ENCODE measurements around the gene STX10.

The STX10 gene

GRCh38 chr19:13121551-13122274 is 28.5 kb downstream of the STX10 start:
- DNase-seq (ENCODE audit: extremely low read depth in 1 of 2, low read depth in 1 of 2) = no peak

DNA sequence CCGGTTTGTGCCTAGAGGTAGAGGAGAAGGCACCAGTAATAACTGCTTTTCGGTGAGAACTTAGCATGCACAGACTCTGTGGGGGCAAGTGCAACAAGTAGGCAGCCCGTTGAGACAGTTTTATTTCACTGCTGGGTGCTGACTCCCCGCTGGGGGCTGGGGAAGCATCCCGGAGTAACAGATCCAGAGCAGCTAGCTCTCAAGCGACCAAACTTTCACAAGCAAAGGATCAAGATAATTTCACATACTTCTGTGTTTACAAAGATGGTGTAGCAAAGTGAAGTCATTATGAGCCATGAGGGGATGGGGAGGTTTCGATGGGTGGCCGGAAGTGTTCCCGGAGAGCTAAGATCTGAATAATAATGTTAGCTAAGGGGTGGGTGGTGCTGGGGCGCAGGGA is 29.4 kb downstream of the STX10 start:
- no peak for DNase-seq (ENCODE audit: extremely low read depth in 1 of 2, low read depth in 1 of 2)

GRCh38 chr19:13120031-13120430 is 30.1 kb downstream of the STX10 start:
- DNase-seq (ENCODE audit: extremely low read depth in 1 of 2, low read depth in 1 of 2) = no peak

DNA sequence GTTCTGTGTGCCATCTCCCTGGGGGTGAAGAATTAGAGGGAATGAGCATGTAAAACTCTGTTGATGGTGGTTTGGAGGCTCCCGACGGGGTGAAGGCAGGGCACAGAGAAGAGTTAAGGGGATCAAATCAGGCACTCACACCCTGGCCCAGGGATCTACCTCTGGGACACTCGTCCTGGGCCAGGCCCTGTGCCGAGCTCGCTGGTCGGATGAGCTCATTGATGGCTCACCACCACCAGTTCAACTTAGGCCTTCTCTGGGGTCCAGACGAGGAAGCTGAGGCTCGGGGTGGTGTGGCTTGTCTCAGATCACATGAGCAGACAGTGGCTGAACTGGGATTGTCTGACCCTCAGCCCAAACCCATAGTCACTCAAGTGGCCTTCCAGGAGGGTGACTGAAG is 30.5 kb downstream of the STX10 start:
- DNase-seq (ENCODE audit: extremely low read depth in 1 of 2, low read depth in 1 of 2) = no peak

GRCh38 chr19:13118424-13119193 is 31.6 kb downstream of the STX10 start:
- DNase-seq (ENCODE audit: extremely low read depth in 1 of 2, low read depth in 1 of 2) = no peak

- peak; percentile 53 to 83 for DNase-seq (ENCODE audit: extremely low read depth in 1 of 2, low read depth in 1 of 2)
These were observed 32.3 kb downstream of the STX10 start, which contains the start of gene NACC1 for GRCh38 chr19:13117772-13118423. Gene NACC1, plus strand, starts transcription at chr19:13118264. Its CDS starts 16,944 bp downstream, at chr19:13135208.

DNA sequence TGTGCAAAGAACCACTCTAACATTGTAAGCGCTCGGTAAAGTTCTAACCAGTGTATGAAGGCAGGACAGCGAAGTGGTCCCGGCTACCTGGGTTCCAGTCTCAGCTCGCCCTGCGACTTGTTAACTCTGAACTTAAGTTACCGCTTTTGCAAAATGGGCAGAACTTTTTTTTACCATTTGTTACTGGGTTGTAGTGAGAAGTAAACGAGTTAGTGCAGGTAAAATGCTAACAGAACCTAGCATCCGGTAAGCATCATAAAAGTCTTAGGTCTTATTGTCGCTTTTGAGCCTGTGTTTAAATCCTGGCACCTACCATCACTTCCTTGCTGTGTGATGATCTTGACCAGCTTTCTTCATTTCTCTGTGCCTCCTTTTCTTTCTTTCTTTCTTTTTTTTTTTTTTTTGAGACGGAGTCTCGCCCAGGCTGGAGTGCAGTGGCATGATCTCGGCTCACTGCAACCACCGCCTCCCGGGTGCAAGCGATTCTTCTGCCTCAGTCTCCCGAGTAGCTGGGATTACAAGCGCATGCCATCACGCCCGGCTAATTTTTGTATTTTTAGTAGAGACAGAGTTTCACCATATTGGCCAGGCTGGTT is 32.9 kb downstream of the STX10 start:
- no peak for DNase-seq (ENCODE audit: extremely low read depth in 1 of 2, low read depth in 1 of 2)

DNA sequence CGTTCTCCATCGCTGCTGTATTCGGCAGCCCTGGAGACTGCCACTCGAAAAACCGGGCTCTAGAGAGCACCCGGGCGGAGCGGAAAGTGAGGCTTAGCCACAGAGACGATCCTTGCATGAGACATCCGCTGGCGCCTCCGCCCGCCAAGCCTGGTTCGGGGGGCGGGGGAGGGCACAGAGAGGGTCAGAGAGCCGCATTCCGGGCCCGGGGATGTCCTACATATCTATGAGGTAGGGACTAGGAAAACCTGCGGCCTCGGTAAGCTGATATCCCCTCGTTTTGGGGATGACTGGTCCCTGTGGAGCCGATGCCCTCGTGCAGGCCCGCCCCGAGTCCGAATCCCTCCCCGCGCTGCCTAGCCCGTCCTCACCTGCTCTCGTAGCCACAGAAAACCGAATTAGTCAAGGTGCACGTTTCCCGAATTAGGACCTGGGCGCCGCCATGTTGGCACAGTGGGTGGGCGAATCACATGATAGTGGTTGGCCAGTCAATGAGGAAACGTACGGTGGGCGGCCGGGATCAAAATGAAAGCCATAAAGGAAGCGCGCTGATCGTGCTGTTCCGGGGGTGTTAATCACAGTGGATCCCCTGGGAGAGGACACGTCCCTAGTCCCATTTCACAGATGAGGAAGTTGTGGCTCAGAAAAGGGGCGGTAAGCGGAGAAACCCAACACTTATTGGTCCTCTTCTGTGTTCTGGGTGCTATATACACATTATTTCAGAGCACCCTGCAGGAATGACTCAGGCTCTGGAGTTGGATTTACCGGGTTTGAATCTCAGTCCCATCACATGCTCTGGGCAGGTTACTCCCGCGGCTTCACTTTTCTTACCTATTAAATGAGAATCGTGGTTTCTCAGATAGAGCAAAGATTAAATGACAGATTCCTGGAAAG is 33.6 kb downstream of the STX10 start, which contains the start of gene TRMT1:
TRMT1 (minus strand) TSS at position 459 of the 894 bp plus-strand sequence; CDS start at position 118, 341 bp downstream.
- peak; percentile 63 to 80 for DNase-seq (ENCODE audit: extremely low read depth in 1 of 2, low read depth in 1 of 2)

DNA sequence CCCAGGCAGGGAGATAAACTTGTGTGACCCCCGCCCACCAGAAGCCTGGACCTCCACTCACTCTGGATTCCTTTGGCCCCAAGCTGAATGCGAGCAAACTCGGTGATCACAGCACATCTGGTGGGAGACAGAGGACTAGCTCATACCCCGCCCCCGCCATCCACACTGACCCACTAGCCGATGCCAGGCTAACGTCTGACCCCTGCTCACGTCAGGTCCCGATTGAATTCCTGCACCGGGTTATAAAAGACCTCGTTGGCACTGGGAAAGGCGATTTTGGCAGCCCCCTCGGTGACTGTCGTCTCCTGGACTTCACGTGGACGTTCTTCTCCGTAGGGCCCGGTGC is 34.3 kb downstream of the STX10 start:
- DNase-seq (ENCODE audit: extremely low read depth in 1 of 2, low read depth in 1 of 2) = no peak

- no peak for DNase-seq (ENCODE audit: extremely low read depth in 1 of 2, low read depth in 1 of 2)
These were observed 37.6 kb downstream of the STX10 start for GRCh38 chr19:13112555-13112954.

GRCh38 chr19:13110099-13110610 is 40.0 kb downstream of the STX10 start:
- no peak for DNase-seq (ENCODE audit: extremely low read depth in 1 of 2, low read depth in 1 of 2)

DNA sequence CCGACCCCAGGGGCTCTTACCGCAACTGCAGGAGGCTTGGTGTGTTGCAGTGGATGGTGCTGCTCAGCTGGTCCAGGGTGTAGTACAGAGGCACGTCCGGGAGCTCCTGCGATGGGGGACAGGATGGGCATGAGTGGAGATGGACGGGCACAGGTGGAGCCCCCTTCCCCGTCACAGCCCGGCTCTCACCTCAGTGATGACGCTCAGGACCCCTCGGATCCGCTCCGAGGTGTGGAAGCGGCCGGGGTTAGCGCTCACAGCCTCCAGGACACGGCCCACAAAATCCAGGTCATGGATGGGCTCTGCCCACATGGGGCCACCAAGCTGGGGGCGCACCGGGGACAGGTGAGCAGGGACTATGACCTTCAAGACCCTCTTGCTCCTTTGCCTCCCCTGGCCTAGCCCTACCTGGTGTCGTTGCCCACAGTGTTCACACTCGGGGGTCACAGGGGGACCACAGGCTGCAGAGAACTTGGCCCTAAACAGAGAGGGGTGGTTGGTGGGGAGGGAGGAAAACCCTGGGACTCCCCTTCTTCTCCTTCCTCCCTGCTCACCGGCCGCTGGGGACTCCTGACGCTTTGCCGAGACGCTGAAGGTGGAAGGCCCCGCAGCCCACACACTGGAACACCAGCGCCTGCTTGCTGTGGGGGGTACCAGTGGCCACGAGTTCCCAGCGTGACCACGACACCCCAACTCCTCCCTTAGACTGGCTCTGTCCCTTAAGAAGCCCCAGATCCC is 40.6 kb downstream of the STX10 start:
- no peak for DNase-seq (ENCODE audit: extremely low read depth in 1 of 2, low read depth in 1 of 2)

DNA sequence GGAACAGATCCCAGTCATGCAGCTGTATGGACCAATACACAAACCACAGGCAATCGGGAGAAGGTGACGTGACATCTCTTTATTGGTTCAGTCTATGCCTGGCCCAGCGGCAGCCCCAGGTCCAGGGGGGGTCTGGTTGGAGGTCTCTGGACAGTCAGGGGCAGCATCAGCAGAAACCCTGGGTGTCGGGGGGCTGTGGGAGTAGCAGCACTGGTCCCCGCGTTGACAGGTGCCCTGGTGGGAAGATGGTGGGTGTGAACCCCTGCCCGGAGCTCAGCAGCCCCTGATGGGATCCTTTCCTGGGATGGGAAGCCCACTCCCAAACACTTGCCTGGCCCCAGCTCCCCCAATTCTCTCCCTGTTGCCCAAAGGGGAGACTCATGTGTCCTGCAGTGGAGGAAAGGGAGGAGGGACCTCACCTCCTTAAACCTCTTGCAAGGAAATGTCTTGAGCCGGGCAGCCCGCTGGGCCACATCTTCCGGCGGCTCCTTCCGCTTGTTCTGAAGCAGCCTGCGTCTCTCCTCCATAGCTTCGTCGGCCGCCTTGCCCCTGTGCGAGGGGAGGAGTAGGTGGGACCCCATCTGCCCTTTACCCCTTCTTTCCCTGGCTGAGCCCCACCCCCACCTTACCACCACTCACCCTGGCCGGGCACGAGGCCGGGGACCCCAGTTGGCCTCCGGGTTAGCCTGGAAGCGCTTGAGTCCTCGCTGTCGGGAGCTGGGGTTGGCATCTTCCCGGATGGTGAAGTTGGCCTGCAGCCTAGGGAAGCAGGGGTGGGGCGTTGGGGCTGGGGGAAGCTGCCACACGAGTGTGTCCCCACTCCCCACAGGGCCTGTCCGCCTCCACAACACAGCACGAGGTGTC is 45.1 kb downstream of the STX10 start:
- no peak for DNase-seq (ENCODE audit: extremely low read depth in 1 of 2, low read depth in 1 of 2)

- peak in 1 of 2 donors; percentile 59 for DNase-seq (ENCODE audit: extremely low read depth in 1 of 2, low read depth in 1 of 2)
These were observed 45.8 kb downstream of the STX10 start for GRCh38 chr19:13104360-13104847.

GRCh38 chr19:13103581-13104359 is 46.4 kb downstream of the STX10 start:
- DNase-seq (ENCODE audit: extremely low read depth in 1 of 2, low read depth in 1 of 2) = no peak

- DNase-seq (ENCODE audit: extremely low read depth in 1 of 2, low read depth in 1 of 2) = no peak
These were observed 47.3 kb downstream of the STX10 start, which contains the start of gene LYL1 for GRCh38 chr19:13102666-13103580. Gene LYL1, minus strand, starts transcription at chr19:13102858. Its CDS starts 1,687 bp downstream, at chr19:13101171.

DNA sequence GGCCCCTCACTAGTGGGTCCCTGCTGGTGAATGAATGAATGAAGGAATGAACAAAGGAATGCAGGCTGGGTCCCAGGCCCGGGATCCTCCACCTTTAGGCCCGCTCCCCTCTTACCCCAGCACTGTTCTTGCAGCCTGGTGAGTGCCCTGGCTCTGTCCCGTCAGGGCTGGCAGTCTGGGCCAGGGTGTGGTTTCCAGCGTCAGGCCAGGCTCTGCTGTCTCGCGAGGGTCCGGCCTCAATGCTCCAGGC is 47.8 kb downstream of the STX10 start:
- DNase-seq (ENCODE audit: extremely low read depth in 1 of 2, low read depth in 1 of 2) = no peak
